ENCODE measurements around the gene TMCO4. TPM values are rescaled to one million over a fixed set of nuclear protein-coding genes. Genes with fewer than 3 reads are reported as not detected.

TMCO4 gene
- polyA plus RNA-seq, 12 donors: 1.3 to 7.5 (median 1.9) TPM; not detected in 1

- DNase-seq: no peak
Measured at GRCh38 chr1:19720174-19720573, 79.5 kb downstream of the TMCO4 start.

DNA sequence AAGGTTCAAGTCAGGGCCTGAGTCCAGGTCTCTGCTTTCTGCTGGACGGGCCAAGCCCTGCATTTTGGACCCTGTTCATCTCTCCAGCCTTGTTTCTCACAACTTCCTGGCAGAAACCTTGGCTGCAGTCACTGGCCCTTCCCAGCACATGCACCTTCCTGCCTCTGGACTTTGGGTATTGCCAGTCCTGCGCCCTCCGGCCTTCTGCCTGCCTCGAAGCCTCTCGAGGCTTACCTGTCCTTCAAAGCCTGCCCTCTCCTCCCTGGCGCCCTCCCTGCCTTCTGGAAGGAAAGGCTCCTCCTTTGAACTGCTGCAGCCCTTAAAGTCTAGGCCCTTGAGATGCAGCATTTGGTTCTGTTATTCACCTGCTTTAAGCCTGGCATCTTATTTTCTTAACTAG lies 82.2 kb downstream of the TMCO4 start:
- DNase-seq: no peak

DNA sequence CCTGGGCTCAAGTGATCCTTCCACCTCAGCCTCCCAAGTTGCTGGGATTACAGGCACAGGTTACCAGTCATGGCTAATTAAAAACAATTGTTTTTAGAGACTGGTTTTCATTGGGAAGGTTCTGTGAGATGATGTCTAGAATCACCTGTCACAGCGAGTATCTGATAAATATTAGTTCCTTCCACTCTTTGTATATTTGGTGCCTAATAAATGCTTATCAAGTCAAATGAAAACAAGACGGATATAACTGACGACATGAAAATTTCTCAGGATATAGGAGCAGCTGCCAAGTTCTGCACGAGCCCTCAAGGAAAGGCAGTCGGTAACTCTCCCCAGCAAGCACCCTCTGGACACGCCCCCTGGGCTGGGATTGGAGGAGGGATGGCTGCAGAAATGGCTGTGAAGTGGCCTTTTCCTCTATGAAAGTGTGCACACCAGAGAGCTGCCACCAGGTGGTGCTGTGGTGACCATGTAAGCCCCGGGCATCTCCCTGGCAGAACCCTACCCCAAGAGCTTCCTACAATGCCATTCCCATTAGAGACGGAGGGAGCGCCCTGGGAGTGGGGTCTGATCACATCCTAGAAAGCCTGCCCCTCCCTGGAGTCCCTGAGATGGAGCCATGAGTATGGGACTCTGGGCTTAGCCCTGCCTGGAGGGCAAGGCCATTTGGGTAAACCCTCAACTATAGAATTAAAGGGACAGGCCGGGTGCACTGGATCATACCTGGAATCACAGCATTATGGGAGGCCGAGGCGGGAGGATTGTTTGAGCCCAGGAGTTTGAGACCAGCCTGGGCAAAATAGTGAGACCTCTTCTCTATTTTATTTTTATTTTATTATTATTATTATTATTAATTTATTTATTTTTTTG lies 84.1 kb downstream of the TMCO4 start:
- DNase-seq: peak; percentile 68

DNA sequence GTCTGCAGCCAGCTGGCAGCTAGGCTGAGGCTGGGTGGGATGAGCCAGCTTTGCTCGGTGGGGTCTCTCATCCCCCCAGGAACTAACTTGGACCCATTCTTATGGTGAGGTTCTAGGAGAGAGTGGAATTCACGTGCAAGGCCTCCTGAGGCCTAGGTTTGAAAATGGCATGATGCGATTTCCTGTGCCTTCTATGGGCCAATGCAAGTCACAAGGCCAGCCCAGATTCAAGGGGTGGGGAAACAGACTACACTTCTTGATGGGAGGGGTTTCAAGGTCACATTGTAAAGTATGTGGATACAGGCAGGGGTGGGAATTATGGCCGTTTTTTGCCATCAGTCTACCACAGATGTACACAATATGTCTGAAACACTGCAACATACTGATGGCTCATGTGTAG lies 86.8 kb downstream of the TMCO4 start:
- no peak for DNase-seq

- no peak for DNase-seq
Measured at GRCh38 chr1:19710825-19711611, 88.7 kb downstream of the TMCO4 start.

- DNase-seq: no peak
Measured at GRCh38 chr1:19709260-19709793, 90.4 kb downstream of the TMCO4 start.

GRCh38 chr1:19708567-19709110 lies 91.1 kb downstream of the TMCO4 start:
- no peak for DNase-seq

- no peak for DNase-seq
Measured at GRCh38 chr1:19706136-19706535, 93.6 kb downstream of the TMCO4 start.

GRCh38 chr1:19705464-19705863 lies 94.3 kb downstream of the TMCO4 start:
- no peak for DNase-seq

DNA sequence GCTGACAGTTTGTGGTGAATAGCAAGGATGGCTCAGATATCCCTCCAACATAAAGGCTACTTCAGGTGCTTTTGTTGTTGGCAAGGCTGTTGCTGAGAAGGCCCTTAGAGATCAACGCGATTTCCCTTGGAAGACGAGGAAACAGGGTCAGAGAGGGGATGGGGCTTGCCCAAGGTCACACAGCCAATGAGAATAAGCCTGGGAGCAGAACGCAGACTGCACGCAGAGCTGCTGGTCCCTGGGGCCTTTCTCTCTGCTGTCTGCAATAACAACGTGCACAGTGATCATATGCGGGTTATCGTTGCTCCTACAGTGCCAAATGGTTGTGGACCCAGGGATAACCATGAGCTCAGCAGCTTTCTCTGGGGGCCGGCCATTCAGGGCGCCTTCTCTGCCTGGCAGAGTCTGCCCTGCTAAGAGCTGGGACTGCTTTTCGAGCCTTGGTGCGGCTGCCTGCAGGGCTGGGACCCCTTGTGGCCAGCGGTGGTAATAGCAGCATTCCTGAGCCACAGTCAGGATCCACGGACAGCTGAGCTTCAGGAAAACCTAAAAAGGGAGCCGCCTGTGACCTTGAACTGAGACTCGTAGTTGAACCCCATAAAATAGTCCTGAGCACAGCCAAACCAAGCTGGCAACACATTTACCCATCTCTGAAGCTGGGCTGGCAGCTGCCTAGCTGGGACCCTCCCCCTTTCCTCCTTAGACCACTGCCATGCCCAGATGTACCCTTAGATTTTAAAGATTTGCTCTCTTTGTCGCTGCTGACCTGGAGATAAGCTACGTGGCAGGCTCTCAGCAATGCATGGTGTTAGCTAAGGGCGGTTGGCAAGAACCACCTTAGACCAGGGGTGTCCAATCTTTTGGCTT lies 95.2 kb downstream of the TMCO4 start:
- DNase-seq: peak; percentile 72

DNA sequence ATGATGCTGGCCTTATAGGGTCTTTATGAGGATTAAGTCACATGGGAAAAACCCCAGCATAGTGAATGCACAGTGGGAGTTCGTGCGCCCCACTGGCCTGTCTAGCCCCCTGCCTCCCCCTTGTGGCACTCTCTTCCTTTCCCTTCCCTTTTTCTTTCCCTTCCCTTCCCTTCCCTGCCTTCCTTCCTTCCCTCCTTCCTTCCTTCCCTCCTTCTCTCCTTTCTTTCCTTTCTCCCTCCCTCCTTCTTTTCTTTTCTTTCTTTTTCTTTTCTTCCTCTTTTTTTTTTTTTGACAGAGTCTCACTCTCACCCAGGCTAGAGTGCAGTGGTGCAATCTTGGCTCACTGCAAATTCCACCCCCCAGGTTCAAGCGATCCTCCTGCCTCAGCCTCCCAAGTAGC lies 96.4 kb downstream of the TMCO4 start:
- DNase-seq: no peak

DNA sequence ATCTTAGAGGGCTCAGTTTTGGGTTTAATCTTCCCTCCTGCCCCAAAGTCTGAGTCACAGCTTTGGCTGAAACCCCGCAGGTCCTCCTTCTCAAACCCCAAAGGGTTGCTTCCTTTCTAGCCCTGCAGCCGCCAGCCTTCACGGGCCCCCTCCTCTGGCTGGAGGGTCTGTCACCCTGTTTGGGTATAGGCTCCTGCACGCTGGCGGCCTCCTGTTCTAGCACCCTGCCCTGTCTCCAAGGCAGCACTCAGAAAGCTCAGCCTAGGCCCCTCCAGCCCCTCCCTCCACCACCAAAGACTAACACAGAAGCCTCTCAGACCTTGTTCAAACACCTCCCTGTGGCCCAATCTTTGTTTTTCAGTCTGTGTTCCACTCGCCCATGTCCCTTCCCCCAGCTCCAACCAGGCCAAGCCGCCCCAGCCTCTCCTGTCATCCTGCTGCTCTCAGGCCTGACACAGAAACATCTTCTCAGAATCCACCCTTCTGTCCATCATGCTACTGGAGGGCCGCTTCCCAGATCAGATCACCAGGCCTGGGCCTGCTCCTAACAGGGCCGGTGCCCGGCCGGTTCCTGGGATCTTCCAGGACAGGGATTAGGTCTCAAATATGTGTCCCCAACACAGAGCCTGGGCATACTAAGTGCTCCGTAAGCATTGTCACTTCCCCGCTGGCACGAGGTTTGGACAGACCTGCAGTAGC lies 99.5 kb downstream of the TMCO4 start:
- no peak for DNase-seq

- DNase-seq: no peak
Measured at GRCh38 chr1:19698181-19698580, 101.5 kb downstream of the TMCO4 start.

GRCh38 chr1:19696820-19697219 lies 102.9 kb downstream of the TMCO4 start:
- no peak for DNase-seq

DNA sequence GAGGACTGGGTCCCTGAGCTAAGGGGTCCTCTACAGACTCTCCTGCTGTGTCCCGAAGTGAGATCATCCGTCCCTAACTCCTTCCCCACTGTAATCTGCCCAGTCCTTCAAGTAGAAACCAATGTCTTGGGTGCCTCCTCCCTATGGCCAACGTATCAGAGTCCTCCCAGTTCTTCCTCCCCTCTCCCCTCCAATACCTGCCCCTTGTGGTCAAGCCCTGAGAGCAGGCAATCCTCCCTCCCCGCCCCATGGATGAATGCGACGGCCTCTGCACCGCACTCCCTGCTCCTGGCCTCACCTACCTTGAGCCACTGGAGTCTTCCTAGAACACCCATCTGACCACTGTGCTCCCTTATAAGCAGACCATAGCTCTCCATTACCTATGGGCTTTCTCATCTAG lies 103.9 kb downstream of the TMCO4 start:
- DNase-seq: no peak

DNA sequence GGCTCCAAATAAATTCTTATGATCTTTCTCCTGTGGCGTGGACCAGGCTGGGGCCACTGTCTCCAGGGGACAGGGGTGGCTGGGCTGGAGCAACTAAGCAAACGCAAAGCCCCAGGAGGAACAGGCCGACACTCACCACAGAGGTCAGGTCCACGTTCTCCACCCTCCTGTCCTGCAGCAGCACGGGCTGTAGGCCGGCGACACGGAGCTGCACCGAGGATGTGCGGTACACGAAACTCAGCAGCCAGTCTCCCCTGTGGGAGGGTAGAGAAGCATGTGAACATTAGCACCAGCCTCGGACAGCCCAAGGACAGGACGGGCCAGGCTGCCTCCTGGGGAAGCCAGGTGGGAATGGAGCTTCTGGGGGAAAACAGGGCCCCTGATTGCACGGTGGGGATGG lies 105.4 kb downstream of the TMCO4 start:
- DNase-seq: no peak

DNA sequence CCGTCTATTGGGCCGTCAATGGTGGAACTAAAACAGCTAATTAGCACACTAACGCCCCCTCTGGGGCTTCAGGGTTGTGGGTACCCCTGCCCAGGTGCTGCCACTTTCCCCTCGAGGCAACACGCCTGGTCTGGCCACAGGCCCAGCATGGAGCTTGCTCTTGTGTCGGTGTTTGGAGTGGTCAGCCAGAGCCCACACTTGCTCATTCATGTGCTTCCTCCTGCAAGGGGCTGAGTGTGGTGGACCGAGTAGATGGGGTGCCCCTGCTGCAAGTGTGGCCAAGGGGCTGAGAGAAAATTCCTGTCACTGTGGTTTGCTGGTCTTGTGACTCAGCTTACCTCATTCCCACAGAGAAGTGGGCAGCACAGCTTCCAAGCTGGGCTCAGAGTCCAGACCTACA lies 109.4 kb downstream of the TMCO4 start:
- DNase-seq: no peak

- DNase-seq: no peak
Measured at GRCh38 chr1:19689856-19690255, 109.9 kb downstream of the TMCO4 start.

- no peak for DNase-seq
Measured at GRCh38 chr1:19689085-19689757, 110.5 kb downstream of the TMCO4 start.

Measured in muscle of arm (tissue), 12 donors.